Activated naive CD4-positive, alpha-beta T cell treated with anti-CD3 and anti-CD28 coated beads, Interleukin-2, amount 10 ng/mL, durations not matched to agents 7 days and 5 days (primary cell): ENCODE measurements around the gene KRTAP1-5.
"Not testable (repeated sequence)": the region's sequence is repeated elsewhere in the genome, so short reads cannot be mapped to it uniquely, and the experiment has no call there.

Experiments
- CTCF ChIA-PET: fragments of 350-600 bp; sonication (Branson Sonifier 250); formaldehyde crosslinking; loops from one replicate; lab custom pipeline; 2021; ENCODE audit warnings: antibody characterized with exemption; lab: Charles Lee
- DNase-seq: peaks from one replicate; pipeline ENCODE4 v3.0.0-alpha.2; 2020
- H3K27ac Mint-ChIP-seq: one replicate; pipeline ENCODE4 v1.8.0; 2021; ENCODE audit warnings: mild to moderate bottlenecking, moderate library complexity, mixed read lengths
- H3K27me3 Mint-ChIP-seq: one replicate; pipeline ENCODE4 v1.8.0; 2021; ENCODE audit warnings: mild to moderate bottlenecking, mixed read lengths
- H3K36me3 Mint-ChIP-seq: one replicate; pipeline ENCODE4 v1.8.0; 2021; ENCODE audit warnings: mixed read lengths
- H3K4me1 Mint-ChIP-seq: one replicate; pipeline ENCODE4 v1.8.0; 2021; ENCODE audit warnings: mixed read lengths
- H3K4me3 Mint-ChIP-seq: one replicate; pipeline ENCODE4 v1.8.0; 2021; ENCODE audit warnings: mild to moderate bottlenecking, moderate library complexity, mixed read lengths
- H3K9me3 Mint-ChIP-seq: one replicate; pipeline ENCODE4 v1.8.0; 2021; ENCODE audit warnings: mixed read lengths

The KRTAP1-5 gene

DNA sequence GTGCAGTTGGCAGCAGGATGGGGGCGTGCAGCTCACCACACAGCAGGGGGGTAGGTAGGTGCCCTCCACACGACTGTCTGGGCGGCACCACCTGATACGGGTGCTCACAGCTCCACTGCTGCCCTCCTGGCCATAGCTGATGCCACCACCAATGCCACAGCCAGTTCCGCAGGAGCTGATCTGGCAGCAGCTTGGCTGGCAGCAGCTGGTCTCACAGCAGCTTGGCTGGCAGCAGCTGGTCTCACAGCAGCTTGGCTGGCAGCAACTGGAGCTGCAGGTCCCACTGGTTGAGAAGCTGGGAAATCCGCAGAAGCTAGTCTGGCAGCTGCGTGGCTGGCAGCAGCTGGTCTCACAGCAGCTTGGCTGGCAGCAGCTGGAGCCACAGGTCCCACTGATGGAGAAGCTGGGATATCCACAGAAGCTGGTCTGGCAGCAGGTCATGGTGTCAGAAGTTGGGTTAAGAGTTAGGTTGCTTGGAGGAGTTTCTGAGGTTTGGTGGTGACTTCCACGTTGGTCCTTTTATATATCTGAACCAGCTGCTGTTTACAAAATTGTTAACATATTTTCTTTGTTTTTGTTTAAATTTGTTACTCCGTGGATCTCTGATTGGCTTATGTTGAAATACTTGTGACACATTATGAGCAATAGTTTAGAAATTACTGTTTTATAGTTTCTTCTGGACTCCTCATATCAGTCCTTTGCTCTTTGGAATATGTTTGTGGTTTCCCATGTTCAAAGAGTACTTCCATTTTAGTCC lies at the start of gene KRTAP1-5:
TSS of gene KRTAP1-5 (minus strand) at position 494 of the 757 bp plus-strand sequence. CDS start at position 441, 53 bp downstream.
- no peaks in the 10 kb centered on the region for H3K4me1 Mint-ChIP-seq
- H3K27ac Mint-ChIP-seq, result no peak within 1 kb of the TSS
- DNase-seq, result no peak
- CTCF ChIA-PET, result no interaction called here
- H3K36me3 Mint-ChIP-seq, result no peaks in the 10 kb centered on the region
- H3K9me3 Mint-ChIP-seq, result no peaks in the 10 kb centered on the region
- H3K27me3 Mint-ChIP-seq, result peaks cover 7% of the 10 kb centered on the region
- no peak within 1 kb of the TSS for H3K4me3 Mint-ChIP-seq

DNA sequence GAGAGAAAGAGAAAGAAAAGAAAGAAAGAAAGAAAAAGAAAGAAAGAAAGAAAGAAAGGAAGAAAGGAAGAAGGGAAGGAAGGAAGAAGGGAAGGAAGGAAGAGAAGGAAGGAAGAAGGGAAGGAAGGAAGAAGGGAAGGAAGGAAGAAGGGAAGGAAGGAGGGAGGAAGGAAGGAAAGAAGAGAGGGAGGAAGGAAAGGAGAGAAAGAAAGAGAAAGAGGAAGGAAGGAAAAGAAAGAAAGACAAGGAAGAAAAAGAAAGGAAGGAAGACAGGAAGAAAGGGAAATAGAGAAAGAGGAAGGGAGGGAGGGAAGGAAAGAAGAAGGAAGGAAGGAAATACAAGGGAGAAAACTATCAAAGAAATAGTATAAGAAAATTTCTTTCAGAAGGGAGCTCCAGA lies 49.8 kb upstream of the KRTAP1-5 start:
- DNase-seq, result no peak
- no peak overlapping the region for H3K4me3 Mint-ChIP-seq
- no peaks in the 10 kb centered on the region for H3K9me3 Mint-ChIP-seq
- no peaks in the 10 kb centered on the region for H3K36me3 Mint-ChIP-seq
- no peaks in the 10 kb centered on the region for H3K4me1 Mint-ChIP-seq
- CTCF ChIA-PET, result no interaction called here
- H3K27me3 Mint-ChIP-seq, result peaks cover 10% of the 10 kb centered on the region
- no peak overlapping the region for H3K27ac Mint-ChIP-seq

GRCh38 chr17:41073676-41074075 lies 46.7 kb upstream of the KRTAP1-5 start:
- CTCF ChIA-PET, result interaction anchor here (1.3 kb wide), 1 partner anchor 219 kb away, joined by 3 read pairs; no protein-coding TSS in a partner anchor
- Mint-ChIP-seq H3K4me3 (no peak overlapping the region), H3K36me3 (no peaks in the 10 kb centered on the region), H3K27me3 (peaks cover 10% of the 10 kb centered on the region), H3K4me1 (no peaks in the 10 kb centered on the region), H3K9me3 (no peaks in the 10 kb centered on the region), H3K27ac (no peak overlapping the region)
- DNase-seq, result no peak

- no peak for DNase-seq
- Mint-ChIP-seq H3K4me3 (no peak overlapping the region), H3K36me3 (no peaks in the 10 kb centered on the region), H3K27ac (no peak overlapping the region), H3K9me3 (no peaks in the 10 kb centered on the region), H3K4me1 (no peaks in the 10 kb centered on the region), H3K27me3 (peaks cover 8% of the 10 kb centered on the region)
- CTCF ChIA-PET, result no interaction called here
Observed at GRCh38 chr17:41071606-41072360, 44.8 kb upstream of the KRTAP1-5 start.

DNA sequence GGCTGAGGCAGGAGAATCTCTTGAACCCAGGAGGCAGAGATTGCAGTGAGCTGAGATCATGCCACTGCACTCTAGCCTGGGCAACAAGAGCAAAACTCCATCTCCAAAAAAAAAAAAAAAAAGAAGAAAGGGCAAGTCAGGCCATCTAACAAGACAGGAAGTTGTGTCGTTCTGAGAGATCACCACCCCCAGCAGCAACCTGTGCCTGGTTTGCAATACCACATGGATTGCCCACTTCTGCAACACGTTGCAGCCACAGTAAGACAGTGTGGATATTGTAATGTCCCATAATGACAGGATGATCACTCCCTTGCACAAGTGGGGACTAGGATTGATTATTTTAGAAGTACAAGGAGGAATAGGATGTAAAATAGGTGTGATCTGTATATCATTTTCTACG lies 42.0 kb upstream of the KRTAP1-5 start:
- H3K27me3 Mint-ChIP-seq, result no peaks in the 10 kb centered on the region
- H3K27ac Mint-ChIP-seq, result no peak overlapping the region
- DNase-seq, result no peak
- H3K4me3 Mint-ChIP-seq, result no peak overlapping the region
- H3K9me3 Mint-ChIP-seq, result no peaks in the 10 kb centered on the region
- no peaks in the 10 kb centered on the region for H3K4me1 Mint-ChIP-seq
- no peaks in the 10 kb centered on the region for H3K36me3 Mint-ChIP-seq
- CTCF ChIA-PET, result interaction anchor here (0.9 kb wide), 1 partner anchor 10 kb away, joined by 3 read pairs; no protein-coding TSS in a partner anchor

DNA sequence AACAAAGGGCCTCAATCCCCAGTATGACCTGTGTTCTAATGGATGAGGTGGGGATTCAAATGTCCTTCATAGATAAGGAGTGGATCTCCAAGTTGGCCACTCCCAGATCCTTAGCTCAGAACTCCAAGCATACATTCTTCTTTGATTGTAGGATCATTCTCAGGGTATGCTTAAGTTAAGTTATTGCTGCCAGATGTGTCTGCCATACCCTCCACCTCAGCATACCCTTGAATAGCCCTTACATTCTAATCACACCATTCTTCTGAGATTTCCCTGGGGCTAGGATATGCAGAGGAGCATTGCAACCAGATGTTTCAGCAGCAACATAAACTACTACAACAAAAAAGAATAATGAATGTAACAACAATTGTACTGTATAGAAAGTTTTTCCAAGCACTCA lies 40.3 kb upstream of the KRTAP1-5 start:
- Mint-ChIP-seq H3K27me3 (peaks cover under 1% of the 10 kb centered on the region), H3K9me3 (no peaks in the 10 kb centered on the region), H3K36me3 (no peaks in the 10 kb centered on the region), H3K4me1 (no peaks in the 10 kb centered on the region), H3K4me3 (no peak overlapping the region), H3K27ac (no peak overlapping the region)
- no peak for DNase-seq
- CTCF ChIA-PET, result no interaction called here

- no peak for DNase-seq
- CTCF ChIA-PET, result no interaction called here
- H3K9me3 Mint-ChIP-seq, result no peaks in the 10 kb centered on the region
- H3K27me3 Mint-ChIP-seq, result peaks cover 8% of the 10 kb centered on the region
- H3K27ac Mint-ChIP-seq, result no peak within 1 kb of the TSS
- H3K4me3 Mint-ChIP-seq, result no peak within 1 kb of the TSS
- no peaks in the 10 kb centered on the region for H3K36me3 Mint-ChIP-seq
- H3K4me1 Mint-ChIP-seq, result no peaks in the 10 kb centered on the region
Observed at GRCh38 chr17:41065829-41066624, 39.0 kb upstream of the KRTAP1-5 start, which contains the start of gene KRTAP2-4. TSS of gene KRTAP2-4 (minus strand) at chr17:41065879. CDS start at chr17:41065845, 34 bp downstream.

- CTCF ChIA-PET, H3K36me3 Mint-ChIP-seq, H3K4me3 Mint-ChIP-seq, H3K9me3 Mint-ChIP-seq, DNase-seq, H3K27ac Mint-ChIP-seq, H3K4me1 Mint-ChIP-seq: not testable (repeated sequence)
- H3K27me3 Mint-ChIP-seq, result peaks cover 11% of the 10 kb centered on the region
Observed at GRCh38 chr17:41065016-41065689, 38.1 kb upstream of the KRTAP1-5 start.

- no peak overlapping the region for H3K4me3 Mint-ChIP-seq
- no peak for DNase-seq
- CTCF ChIA-PET, result no interaction called here
- no peaks in the 10 kb centered on the region for H3K9me3 Mint-ChIP-seq
- H3K4me1 Mint-ChIP-seq, result no peaks in the 10 kb centered on the region
- H3K36me3 Mint-ChIP-seq, result no peaks in the 10 kb centered on the region
- H3K27me3 Mint-ChIP-seq, result peaks cover 18% of the 10 kb centered on the region
- no peak overlapping the region for H3K27ac Mint-ChIP-seq
Observed at GRCh38 chr17:41064301-41064700, 37.3 kb upstream of the KRTAP1-5 start.

DNA sequence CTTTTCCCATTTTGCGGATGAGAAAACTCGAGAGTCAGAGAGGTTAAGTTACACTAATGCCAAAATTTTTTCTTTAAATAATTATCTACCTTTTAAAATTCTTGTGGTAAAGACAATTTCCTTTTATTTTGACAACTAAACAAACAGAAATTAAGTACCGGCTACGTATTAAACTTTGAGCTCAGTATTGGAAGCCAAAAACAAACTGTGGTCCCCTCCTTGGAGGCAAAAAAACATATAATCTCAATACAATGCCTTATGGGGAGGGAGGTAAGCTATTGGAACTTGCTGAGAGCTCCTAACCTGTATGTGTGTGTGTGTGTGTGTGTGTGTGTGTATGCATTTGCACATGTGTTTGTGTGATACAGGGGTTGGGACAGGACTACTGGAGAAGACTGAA lies 36.4 kb upstream of the KRTAP1-5 start:
- no peak for DNase-seq
- Mint-ChIP-seq H3K9me3 (no peaks in the 10 kb centered on the region), H3K27ac (no peak overlapping the region), H3K36me3 (no peaks in the 10 kb centered on the region), H3K27me3 (peaks cover 21% of the 10 kb centered on the region), H3K4me3 (no peak overlapping the region), H3K4me1 (no peaks in the 10 kb centered on the region)
- CTCF ChIA-PET, result no interaction called here

DNA sequence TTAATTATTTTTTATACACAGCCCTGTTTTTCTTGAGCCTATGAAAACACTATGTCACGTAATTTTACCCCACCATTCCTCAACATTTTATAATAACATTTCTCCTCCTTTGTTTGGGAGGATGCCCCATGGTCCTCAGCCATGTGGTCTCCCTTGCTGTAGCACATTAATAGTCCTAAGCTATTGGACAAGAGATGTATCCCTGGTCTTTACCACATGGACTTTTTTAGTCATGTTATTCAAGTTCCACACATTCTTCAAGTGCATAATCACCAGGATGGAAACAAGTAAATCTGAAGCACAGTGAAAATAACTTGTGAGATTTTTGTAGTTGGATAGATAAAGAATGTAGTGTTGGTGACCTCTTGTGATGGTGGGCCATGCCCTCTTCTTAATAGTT lies 35.0 kb upstream of the KRTAP1-5 start:
- peaks cover 21% of the 10 kb centered on the region for H3K27me3 Mint-ChIP-seq
- no peak for DNase-seq
- H3K36me3 Mint-ChIP-seq, result no peaks in the 10 kb centered on the region
- no peak overlapping the region for H3K27ac Mint-ChIP-seq
- no peak overlapping the region for H3K4me3 Mint-ChIP-seq
- H3K4me1 Mint-ChIP-seq, result no peaks in the 10 kb centered on the region
- H3K9me3 Mint-ChIP-seq, result peaks cover 6% of the 10 kb centered on the region
- CTCF ChIA-PET, result no interaction called here

DNA sequence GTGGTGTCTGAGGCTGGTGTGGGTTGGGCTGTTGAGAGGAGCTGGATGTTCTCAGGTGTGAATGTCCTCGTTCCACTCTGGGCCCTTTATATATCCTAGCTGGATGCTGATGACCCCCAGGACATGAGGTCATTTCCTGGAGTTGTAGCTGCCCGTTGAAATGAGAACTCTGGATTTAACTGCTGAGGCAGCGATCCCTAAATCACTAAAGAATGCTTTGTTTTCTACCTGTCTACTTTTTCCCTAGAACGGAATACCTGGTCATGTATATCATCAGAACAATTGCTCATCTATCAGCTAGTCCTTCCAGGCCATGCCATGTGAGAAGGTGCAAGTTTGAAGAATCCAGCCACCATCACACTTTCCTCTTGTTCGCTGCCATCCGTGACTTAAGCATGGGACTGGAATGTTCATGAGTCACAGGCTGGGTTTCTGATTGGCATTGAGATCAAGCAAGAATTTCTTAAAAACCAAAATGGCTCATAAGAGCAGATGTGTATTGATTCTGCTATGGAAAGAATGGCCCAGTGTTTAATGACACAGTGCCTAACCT lies 33.1 kb upstream of the KRTAP1-5 start, which contains the start of gene KRTAP2-3:
TSS of gene KRTAP2-3 (minus strand) at position 63 of the 553 bp plus-strand sequence. CDS start 64 bp downstream, outside the sequence.
- Mint-ChIP-seq H3K4me1 (no peaks in the 10 kb centered on the region), H3K27me3 (peaks cover 21% of the 10 kb centered on the region), H3K4me3 (no peak within 1 kb of the TSS), H3K36me3 (no peaks in the 10 kb centered on the region), H3K27ac (no peak within 1 kb of the TSS), H3K9me3 (peaks cover 6% of the 10 kb centered on the region)
- no peak for DNase-seq
- CTCF ChIA-PET, result no interaction called here

GRCh38 chr17:41059276-41060051 lies 32.5 kb upstream of the KRTAP1-5 start:
- H3K9me3 Mint-ChIP-seq, H3K4me1 Mint-ChIP-seq, H3K4me3 Mint-ChIP-seq, H3K36me3 Mint-ChIP-seq, DNase-seq, H3K27ac Mint-ChIP-seq: not testable (repeated sequence)
- H3K27me3 Mint-ChIP-seq, result peaks cover 21% of the 10 kb centered on the region
- CTCF ChIA-PET, result interaction anchor here (1.0 to 1.1 kb wide), 2 partner anchors 9 to 12 kb away, joined by 3 to 4 read pairs; partner anchors contain the start of gene KRTAP2-1
